Cerebellar nuclear complex (tissue), 1 donor: ENCODE data around the gene DCC.

Source experiments
- DNase-seq, 2 experiments: peaks; one replicate each; lab custom pipeline; 2025; lab: John Stamatoyannopoulos, UW

DCC gene

GRCh38 chr18:53521068-53521467, 1181.1 kb downstream of the DCC start:
- DNase-seq, result no peak

- no peak for DNase-seq
These were observed 1186.3 kb downstream of the DCC start for GRCh38 chr18:53526101-53526870.

- no peak for DNase-seq
These were observed 1187.4 kb downstream of the DCC start for GRCh38 chr18:53527365-53527764.

GRCh38 chr18:53531187-53531586, 1191.2 kb downstream of the DCC start:
- DNase-seq, result no peak

GRCh38 chr18:53531896-53532295, 1191.9 kb downstream of the DCC start:
- no peak for DNase-seq

- no peak for DNase-seq
These were observed 1194.2 kb downstream of the DCC start for GRCh38 chr18:53534203-53534602.

- DNase-seq, result no peak
These were observed 1194.7 kb downstream of the DCC start for GRCh38 chr18:53534695-53535094.

- DNase-seq, result no peak
These were observed 1196.9 kb downstream of the DCC start for GRCh38 chr18:53536908-53537307.

GRCh38 chr18:53541924-53542323, 1201.9 kb downstream of the DCC start:
- DNase-seq, result no peak

- DNase-seq, result no peak
These were observed 1203.7 kb downstream of the DCC start for GRCh38 chr18:53543711-53544110.

- DNase-seq, result no peak
These were observed 1204.9 kb downstream of the DCC start for GRCh38 chr18:53544917-53545316.

- no peak for DNase-seq
These were observed 1212.0 kb downstream of the DCC start for GRCh38 chr18:53551868-53552426.

- DNase-seq, result no peak
These were observed 1213.0 kb downstream of the DCC start for GRCh38 chr18:53553030-53553429.

GRCh38 chr18:53556450-53556849, 1216.5 kb downstream of the DCC start:
- no peak for DNase-seq

GRCh38 chr18:53560546-53560945, 1220.5 kb downstream of the DCC start:
- no peak for DNase-seq

GRCh38 chr18:53566626-53567025, 1226.6 kb downstream of the DCC start:
- no peak for DNase-seq

GRCh38 chr18:53567929-53568574, 1228.1 kb downstream of the DCC start:
- DNase-seq, result no peak
